Adrenal gland (tissue), 12 donors: ENCODE data around the gene PKD2L1. TPM values are rescaled to one million over a fixed set of nuclear protein-coding genes. Genes with fewer than 3 reads are reported as not detected.

Experiments
- DNase-seq, 7 donors: peaks; one replicate each; pipeline ENCODE4 v3.0.0-alpha.2; 2019 to 2020
- H3K27ac ChIP-seq, 5 donors: fragments of 200-600 bp; sonication (generic) in 4 of 5; 1 replicate in 3 of 5; 2 replicates in 2 of 5; pipeline versions ENCODE4 v1.5.1 to v1.8.0; 2016 to 2020; ENCODE audit warnings: mild to moderate bottlenecking in 1 of 5
- H3K27me3 ChIP-seq: fragments of 200-600 bp; 2 replicates; pipeline ENCODE4 v1.8.0; 2021
- H3K36me3 ChIP-seq, 2 donors: fragments of 200-600 bp; replicated peaks in 1 of 2; 1 replicate in 1 of 2; 2 replicates in 1 of 2; pipeline versions ENCODE4 v1.5.1 to v1.8.0; 2018 to 2022
- H3K4me1 ChIP-seq, 2 donors: fragments of 200-600 bp; replicated peaks in 1 of 2; 1 replicate in 1 of 2; 2 replicates in 1 of 2; pipeline versions ENCODE4 v1.5.1 to v1.8.0; 2018 to 2021
- H3K4me3 ChIP-seq, 4 donors: fragments of 200-600 bp; sonication (generic) in 3 of 4; one replicate each; pipeline ENCODE4 v1.5.1; 2016 to 2018
- H3K9me3 ChIP-seq, 3 donors: fragments of 200-600 bp; sonication (generic) in 1 of 3; replicated peaks in 1 of 3; 1 replicate in 2 of 3; 2 replicates in 1 of 3; pipeline versions ENCODE4 v1.5.1 to v1.8.0; 2016 to 2021
- CTCF ChIP-seq, 6 experiments: fragments of 450-650 bp in 4 of 6; fragments of 200-600 bp in 2 of 6; sonication (generic) in 1 of 6; IDR thresholded peaks; 1 replicate in 5 of 6; 2 replicates in 1 of 6; pipeline versions ENCODE4 v1.5.1 to v1.8.0; 2016 to 2021; ENCODE audit warnings: antibody characterized with exemption in 6 of 6, mild to moderate bottlenecking in 2 of 6, moderate library complexity in 1 of 6
- POLR2A ChIP-seq, 2 donors: fragments of 450-650 bp; IDR thresholded peaks; one replicate each; pipeline ENCODE4 v1.6.1; 2017; ENCODE audit warnings: antibody characterized with exemption in 2 of 2, mild to moderate bottlenecking in 2 of 2, moderate library complexity in 1 of 2
- WGBS, 4 donors: extraction: QIAGEN DNeasy Blood & Tissue Kit in 2 of 4; methylation state at CpG; one replicate each; pipeline versions ENCODE4 v1.1.5 to v1.1.7; 2013 to 2017; 5-methylcytosine and 5-hydroxymethylcytosine counted together
- intact Hi-C, 2 donors: fragments of 100-400 bp; cut with DNase I; formaldehyde crosslinking; loops; one replicate each; pipeline versions ENCODE4 v1.14.1 to v1.15.0; 2022 to 2023
- polyA plus RNA-seq, 3 donors: library from polyadenylated mRNA; stranded (reverse); fragments of 200-250 nt in 2 of 3; fragments of 350-450 nt in 1 of 3; fragmentation: Illumina TruSeq in 1 of 3; extraction: RNeasy Lipid Tissue Mini Kit (QIAGEN cat#74804) in 1 of 3; gene quantifications; one replicate each; pipeline ENCODE4 v1.2.3, GENCODE V29; 2013 to 2014
- total RNA-seq, 9 donors: library from RNA; depleted of rRNA in 4 of 9; stranded (reverse); fragments of >200 nt in 4 of 9; fragments of 120-200 nt in 1 of 9; fragmentation: NEBNext Ultra II Directional in 1 of 9; extraction: Animal tissue kit (Norgen Biotek cat#: 25700) in 1 of 9; gene quantifications; one replicate each; pipeline versions ENCODE4 v1.1.0 to v1.2.4, GENCODE V29; 2013 to 2023
- donor health status: healthy with polysubstance abuse.
- donor health status: Bipolar disorder and iron deficiency.
- donor health status: DM: yes; HTN: yes; CAD: no.
- donor health status: DM: no; HTN: no; CAD: no.
- donor health status: DM: no; HTN: no; CAD: no.
- donor health status: DM: yes; HTN: yes; CAD: no.

The PKD2L1 gene
- total and polyA plus RNA-seq, 12 donors: 0.50 to 0.72 TPM; not detected in 10

GRCh38 chr10:100373298-100374199 lies 43.5 kb upstream of the PKD2L1 start:
- peak overlapping the region in 3 of 4 donors; percentile 11 to 52 (median 12) for H3K4me3 ChIP-seq
- DNase-seq: peak; percentile 97 to 100 (median 100)
- intact Hi-C loops: no loop called here
- H3K36me3 ChIP-seq: no peaks in the 10 kb centered on the region
- TF ChIP-seq POLR2A (IDR thresholded peaks at IDR 0.05): peak; percentile 65 to 92
- TF ChIP-seq CTCF (IDR thresholded peaks at IDR 0.05): peak in 1 of 6 experiments; percentile 5
- H3K27me3 ChIP-seq: no peaks in the 10 kb centered on the region
- peak overlapping the region; percentile 87 to 99 (median 98) for H3K27ac ChIP-seq
- 0% methylated on average over 38 to 45 of the region's 45 CpGs for WGBS, 4 donors
- no peaks in the 10 kb centered on the region for H3K9me3 ChIP-seq
- peaks cover 36 to 46% of the 10 kb centered on the region in 2 donors for H3K4me1 ChIP-seq

- TF ChIP-seq CTCF (IDR thresholded peaks at IDR 0.05) (no peak), POLR2A (IDR thresholded peaks at IDR 0.05) (no peak)
- DNase-seq: no peak
- intact Hi-C loops: no loop called here
- Histone ChIP-seq H3K4me1 (peaks cover 36 to 46% of the 10 kb centered on the region in 2 donors), H3K27me3 (no peaks in the 10 kb centered on the region), H3K36me3 (no peaks in the 10 kb centered on the region), H3K9me3 (no peaks in the 10 kb centered on the region), H3K4me3 (peak overlapping the region in 1 of 4 donors; percentile 52), H3K27ac (peak overlapping the region in 4 of 5 donors; percentile 95 to 99 (median 98))
- 15 to 36% (median 23%) methylated on average over 8 to 16 of the region's 16 CpGs for WGBS, 4 donors
Measured at GRCh38 chr10:100372415-100373297, 42.6 kb upstream of the PKD2L1 start.

GRCh38 chr10:100371482-100372027 lies 41.5 kb upstream of the PKD2L1 start:
- Histone ChIP-seq H3K27me3 (no peaks in the 10 kb centered on the region), H3K4me1 (peaks cover 36 to 46% of the 10 kb centered on the region in 2 donors), H3K9me3 (no peaks in the 10 kb centered on the region), H3K36me3 (no peaks in the 10 kb centered on the region), H3K27ac (peak overlapping the region; percentile 46 to 99 (median 84)), H3K4me3 (peak overlapping the region in 1 of 4 donors; percentile 12)
- intact Hi-C loops: no loop called here
- DNase-seq: no peak
- WGBS, 4 donors: 72 to 89% (median 76%) methylated on average over 8 to 10 of the region's 10 CpGs
- no peak for TF ChIP-seq CTCF (IDR thresholded peaks at IDR 0.05)
- peak in 1 of 2 donors; percentile 11 for TF ChIP-seq POLR2A (IDR thresholded peaks at IDR 0.05)
